RWPE1 (cell line): ENCODE measurements around the gene C1orf185.
A peak's percentile ranks its signal among the peaks of the same experiment; 100 is the strongest.

Experiments used
- CTCF ChIA-PET: fragments of 350-600 bp; sonication (Branson Sonifier 250); formaldehyde crosslinking; extraction: SDS; loops from one replicate; lab custom pipeline; 2021; lab: Yijun Ruan, JAX
- POLR2A ChIA-PET: fragments of 400-600 bp; formaldehyde crosslinking; extraction: SDS; loops from one replicate; lab custom pipeline; 2020; ENCODE audit warnings: antibody characterized with exemption; ENCODE audit not compliant: low non-redundant PET; lab: Yijun Ruan, JAX
- DNase-seq: peaks from one replicate; pipeline ENCODE4 v3.0.0; 2012; ENCODE audit warnings: low spot score
- H3K27ac ChIP-seq: fragments of 450-650 bp; 2 replicates; pipeline ENCODE4 v1.5.1; 2017
- TF ChIP-seq, protein P1 (sequence below): fragments of 450-650 bp; conservative IDR thresholded peaks from 2 replicates; pipeline ENCODE4 v1.5.1; 2017; ENCODE audit warnings: low read depth, mild to moderate bottlenecking

Gene C1orf185

DNA sequence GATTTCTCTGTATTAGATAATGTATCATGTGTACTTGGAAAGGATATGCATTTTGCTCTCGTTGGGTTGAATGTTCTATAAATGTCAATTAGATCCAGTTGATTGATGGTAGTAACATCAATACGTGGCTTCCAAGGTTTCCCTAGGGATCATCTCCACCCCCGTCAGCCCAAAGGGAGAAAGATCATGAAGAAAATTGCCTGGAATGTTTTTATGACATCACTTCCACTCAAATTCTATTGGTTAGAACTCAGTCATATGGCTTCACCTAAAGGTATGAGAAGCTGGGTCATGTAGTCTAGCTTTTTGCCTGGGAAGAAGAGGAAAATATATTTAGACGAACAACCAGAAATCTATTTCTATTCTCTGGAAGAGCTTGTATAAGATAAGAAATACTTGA is at the start of gene C1orf185:
C1orf185 (plus strand) TSS at position 253 of the 400 bp plus-strand sequence; CDS start at position 259, 6 bp downstream.
- no peak within 1 kb of the TSS for H3K27ac ChIP-seq
- ChIA-PET POLR2A (no interaction called here), CTCF (no interaction called here)
- DNase-seq: no peak
- TF ChIP-seq, protein P1, sequence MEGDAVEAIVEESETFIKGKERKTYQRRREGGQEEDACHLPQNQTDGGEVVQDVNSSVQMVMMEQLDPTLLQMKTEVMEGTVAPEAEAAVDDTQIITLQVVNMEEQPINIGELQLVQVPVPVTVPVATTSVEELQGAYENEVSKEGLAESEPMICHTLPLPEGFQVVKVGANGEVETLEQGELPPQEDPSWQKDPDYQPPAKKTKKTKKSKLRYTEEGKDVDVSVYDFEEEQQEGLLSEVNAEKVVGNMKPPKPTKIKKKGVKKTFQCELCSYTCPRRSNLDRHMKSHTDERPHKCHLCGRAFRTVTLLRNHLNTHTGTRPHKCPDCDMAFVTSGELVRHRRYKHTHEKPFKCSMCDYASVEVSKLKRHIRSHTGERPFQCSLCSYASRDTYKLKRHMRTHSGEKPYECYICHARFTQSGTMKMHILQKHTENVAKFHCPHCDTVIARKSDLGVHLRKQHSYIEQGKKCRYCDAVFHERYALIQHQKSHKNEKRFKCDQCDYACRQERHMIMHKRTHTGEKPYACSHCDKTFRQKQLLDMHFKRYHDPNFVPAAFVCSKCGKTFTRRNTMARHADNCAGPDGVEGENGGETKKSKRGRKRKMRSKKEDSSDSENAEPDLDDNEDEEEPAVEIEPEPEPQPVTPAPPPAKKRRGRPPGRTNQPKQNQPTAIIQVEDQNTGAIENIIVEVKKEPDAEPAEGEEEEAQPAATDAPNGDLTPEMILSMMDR: no peak

- H3K27ac ChIP-seq: no peak overlapping the region
- CTCF ChIA-PET: no interaction called here
- no peak for DNase-seq
- POLR2A ChIA-PET: no interaction called here
- TF ChIP-seq, protein P1: no peak
These were observed 43.2 kb upstream of the C1orf185 start for GRCh38 chr1:51058858-51059257.

DNA sequence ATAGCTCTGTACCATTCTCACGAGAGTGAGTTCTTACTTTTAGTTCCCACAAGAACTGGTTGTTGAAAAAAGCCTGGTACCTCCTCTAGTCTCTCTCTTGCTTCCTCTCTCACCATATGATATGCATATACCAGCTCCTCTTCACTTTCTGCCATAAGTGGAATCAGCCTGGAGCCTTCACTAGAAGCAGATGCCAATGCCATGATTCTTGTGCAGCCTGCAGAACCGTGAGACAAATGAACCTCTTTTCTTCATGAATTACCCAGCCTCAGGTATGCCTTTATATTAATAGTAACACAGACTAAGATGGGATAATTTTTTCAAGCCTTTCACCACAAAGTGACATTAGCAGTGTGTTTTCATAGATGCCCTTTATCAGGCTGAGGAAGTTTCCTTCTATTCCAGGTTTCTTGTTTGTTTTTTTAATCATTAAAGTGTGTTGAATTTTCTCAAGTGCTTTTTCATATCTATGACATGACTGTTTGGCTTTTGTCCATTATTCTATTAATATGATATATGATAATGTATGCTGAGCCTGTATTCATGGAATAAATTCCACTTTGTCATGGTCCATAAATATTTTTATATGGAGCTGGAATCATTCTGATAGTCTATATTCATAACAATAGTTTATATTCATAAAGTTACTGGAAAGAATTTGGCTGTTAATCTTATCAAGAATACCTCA is 40.7 kb upstream of the C1orf185 start:
- CTCF ChIA-PET: interaction anchor here (0.7 kb wide), 1 partner anchor 733 kb away, joined by 3 read pairs; no protein-coding TSS in a partner anchor
- POLR2A ChIA-PET: no interaction called here

GRCh38 chr1:51063121-51063520 is 38.9 kb upstream of the C1orf185 start:
- CTCF ChIA-PET: no interaction called here
- TF ChIP-seq, protein P1: no peak
- H3K27ac ChIP-seq: no peak overlapping the region
- DNase-seq: peak; percentile 55
- POLR2A ChIA-PET: no interaction called here

More for the DNA sequence above, 40.7 kb upstream of the C1orf185 start:
- H3K27ac ChIP-seq: no peak overlapping the region
- DNase-seq: no peak
- TF ChIP-seq, protein P1: no peak

GRCh38 chr1:51070011-51070410 is 32.0 kb upstream of the C1orf185 start:
- POLR2A ChIA-PET: no interaction called here
- no peak for DNase-seq
- H3K27ac ChIP-seq: no peak overlapping the region
- TF ChIP-seq, protein P1: no peak
- CTCF ChIA-PET: no interaction called here

DNA sequence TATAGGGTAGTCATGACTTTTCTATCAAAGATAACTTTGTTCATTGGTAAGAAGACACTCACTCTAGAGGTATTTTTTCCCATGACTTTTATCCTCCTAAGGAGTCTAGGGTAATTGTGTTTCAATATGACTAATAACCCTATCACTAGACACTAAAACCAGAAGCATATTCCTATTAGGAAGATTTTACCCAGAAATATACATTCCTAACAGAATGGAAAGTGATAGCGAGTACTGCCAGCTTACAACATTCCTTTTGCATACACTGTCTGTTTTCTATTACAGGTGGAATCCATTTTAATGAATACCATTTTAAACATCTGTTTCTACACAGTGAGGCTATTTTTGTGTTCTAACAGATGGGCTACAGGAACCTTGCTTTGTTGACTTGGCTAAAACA is 31.4 kb upstream of the C1orf185 start:
- peak; percentile 79 for DNase-seq
- TF ChIP-seq, protein P1: no peak
- H3K27ac ChIP-seq: no peak overlapping the region
- ChIA-PET POLR2A (no interaction called here), CTCF (interaction anchor here (0.5 kb wide), 1 partner anchor 108 kb away, joined by 3 read pairs; no protein-coding TSS in a partner anchor)
